EH (cell line): ENCODE results near the gene MORN5.
A peak's percentile ranks its signal among the peaks of the same experiment; 100 is the strongest.

Source experiments
- DNase-seq: peaks from one replicate; pipeline ENCODE4 v3.0.0-alpha.2; 2015; ENCODE audit warnings: low read depth

Gene MORN5

DNA sequence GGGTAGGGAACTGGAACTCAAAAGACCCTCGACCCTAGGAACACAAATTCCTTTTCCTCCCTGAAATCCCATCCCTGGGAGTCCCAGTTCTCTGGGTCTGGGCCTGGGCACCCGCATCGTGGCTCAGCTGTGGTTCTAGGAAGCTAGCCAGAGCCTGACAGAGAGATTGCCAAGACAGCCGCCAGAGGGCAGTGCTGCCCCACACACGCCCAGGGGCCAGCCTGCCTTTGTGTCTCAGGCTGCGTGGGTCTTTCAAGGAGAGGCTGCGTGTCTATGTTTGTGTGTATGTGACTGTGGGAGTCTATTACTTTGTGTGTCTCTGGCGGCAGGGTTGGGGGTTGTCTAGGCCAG is 34.6 kb upstream of the MORN5 start:
- DNase-seq: peak; percentile 80

DNA sequence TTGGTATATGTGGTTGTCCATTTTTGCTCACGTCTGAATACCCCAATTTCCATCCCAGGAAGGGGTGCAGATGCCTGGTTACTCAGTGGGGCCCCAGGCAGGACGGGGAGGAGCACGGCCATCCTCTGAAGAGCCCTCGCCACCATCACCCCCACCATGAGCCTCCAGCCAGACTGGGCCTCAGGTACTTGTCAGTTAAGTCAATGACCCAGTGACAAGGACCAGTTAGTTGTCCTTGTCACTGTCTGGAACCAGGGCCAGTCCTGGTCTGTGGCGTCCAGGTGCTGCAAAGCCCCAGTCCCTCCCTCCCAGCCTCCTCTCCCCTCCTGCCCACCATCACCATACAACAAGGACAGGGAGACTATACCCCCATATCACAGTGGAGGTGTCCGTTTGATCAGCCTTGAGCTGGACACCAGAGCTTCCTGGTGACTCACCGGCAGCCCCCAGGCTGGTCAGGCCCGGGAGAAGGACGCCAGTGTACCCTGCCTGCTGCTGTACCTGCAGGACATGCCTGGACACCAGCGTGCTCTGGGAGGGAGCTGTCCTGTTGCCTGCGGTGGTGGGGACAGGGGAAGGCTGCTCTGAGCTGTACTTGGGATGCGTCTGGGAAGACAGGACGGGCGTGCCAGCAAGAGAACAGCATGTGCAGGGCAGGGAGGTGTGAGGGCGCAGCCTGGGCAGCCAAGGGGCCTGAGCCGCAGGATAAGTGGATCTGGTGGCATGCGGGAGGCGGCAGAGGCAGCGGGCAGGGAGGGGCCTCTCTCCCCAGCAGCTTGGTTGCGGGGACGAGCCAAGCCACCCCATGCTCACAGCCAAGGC is 34.0 kb upstream of the MORN5 start:
- peak; percentile 64 for DNase-seq

DNA sequence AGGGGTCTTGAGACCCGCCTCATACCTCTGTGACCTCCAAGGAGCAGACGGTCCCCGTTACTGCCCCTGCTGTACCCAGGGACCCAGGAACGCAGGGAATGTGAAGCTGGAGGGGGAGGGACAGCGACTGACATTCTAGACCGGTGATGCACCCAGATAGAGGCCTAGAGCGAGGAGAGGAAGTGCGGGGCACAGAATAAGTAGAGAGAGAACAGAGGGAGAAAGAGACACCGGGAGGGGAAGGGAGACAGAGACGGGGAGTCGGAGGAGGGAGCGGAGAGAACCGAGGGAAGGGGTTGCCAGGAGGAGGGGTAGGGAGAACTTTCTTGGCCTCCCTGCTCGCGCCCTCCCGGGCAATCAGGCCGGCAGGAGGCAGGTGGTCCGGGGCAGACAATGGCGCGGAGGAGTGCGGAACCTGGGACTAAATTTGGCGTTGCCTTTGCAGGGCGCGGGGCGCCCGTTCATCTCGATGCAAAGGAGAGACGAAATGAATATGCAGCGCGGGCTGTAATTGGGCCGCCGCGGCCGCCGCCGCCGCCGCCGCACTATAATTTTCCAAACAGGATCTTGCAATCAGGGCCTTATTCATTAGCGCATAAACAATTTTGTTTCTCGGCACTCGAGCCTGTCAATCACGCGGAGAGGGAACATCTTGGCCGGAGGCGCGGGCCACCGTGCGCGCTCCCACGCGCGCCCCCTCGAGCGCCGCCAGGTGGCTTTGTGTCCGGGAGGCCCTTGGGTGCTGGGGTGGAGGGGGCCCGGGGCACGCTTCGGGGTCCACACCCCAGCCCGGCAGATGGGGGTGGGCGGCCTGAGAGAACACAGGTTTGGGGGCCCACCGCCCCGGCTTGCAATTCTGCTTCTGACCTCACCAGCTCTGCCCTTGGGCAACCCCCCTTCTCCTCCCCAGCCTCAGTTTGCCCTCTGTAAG is 33.1 kb upstream of the MORN5 start:
- DNase-seq: peak; percentile 86

DNA sequence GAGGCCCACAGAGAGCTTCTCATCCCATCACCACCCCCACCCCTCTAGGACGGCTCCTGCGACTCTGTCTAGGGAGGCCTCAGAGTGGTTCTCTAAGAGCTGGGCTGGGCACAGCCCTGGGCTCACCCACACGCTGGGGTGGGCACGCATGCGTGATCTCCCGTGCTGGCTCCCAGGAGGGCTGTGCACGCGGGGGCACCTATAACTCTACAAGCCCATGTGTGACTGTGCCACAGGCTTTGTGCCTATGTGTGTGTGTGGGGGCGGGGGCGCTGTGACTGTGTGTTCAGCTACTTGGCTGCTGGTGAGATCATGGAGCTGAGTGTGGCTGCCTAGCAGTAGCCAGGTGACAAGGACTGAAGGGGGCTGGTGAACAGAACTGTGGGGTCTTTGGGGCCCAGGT is 32.3 kb upstream of the MORN5 start:
- no peak for DNase-seq

DNA sequence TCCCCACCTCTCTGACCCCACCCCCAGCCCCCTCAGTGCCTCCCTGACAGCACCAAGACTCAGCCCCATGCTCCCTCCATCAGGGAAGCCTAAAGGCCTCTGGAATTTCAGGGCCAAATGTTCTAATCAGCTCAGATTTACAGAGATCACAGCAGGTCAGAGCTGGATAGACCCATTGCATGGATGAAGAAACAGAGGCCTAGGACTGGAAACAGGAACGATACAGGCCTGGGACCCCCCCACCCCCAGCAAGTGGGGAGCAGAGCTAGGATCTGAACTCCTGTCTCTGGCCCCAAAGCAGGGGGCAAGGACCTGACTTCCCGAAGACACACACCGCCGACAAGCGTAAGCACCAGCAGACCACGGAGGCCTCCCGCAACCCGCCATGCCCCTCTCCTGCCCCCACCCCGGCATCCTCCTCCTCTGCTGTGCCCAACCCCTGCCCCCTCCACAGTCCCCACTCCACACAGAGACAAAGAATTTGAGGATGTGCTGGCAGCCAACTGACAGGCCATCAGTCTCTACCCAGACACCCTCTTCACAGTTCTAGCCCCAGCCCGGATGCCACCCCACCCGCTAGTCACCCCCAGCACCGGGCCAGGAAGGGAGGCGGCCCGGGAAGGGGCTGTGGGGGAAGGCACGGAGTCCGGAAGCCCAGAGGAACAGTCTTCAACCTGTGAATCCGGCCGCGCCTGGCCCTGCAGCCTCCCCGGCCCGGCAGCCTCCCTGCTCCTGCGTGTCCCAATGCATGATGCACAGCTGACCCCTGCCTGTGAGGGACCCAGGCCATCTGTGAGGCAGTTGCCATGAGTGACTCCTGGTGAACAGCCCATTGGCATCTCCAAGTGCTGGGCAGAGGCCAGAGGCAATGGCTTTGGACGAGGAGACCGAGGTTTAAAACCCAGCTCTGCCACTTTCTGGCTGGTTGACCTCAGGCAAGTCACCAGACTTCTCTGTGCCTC is 31.4 kb upstream of the MORN5 start:
- DNase-seq: no peak

DNA sequence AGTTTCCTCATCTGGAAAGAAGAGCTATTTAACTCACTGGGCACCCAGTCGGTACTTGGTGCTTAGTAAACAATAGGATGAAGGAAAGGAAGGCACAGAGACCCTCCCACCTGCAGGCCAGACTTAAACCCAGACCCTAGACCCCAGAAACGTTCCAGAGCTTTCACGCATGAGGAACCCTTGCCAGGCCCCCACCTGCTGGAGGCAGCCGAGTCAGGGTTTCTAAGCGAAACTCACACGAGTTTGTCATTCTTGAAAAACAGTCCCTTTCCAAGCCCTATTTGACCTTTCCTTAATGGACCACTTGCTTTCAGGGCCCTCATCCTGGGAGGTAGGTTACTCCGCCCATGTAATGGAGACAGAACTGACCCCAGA is 30.8 kb upstream of the MORN5 start:
- no peak for DNase-seq

GRCh38 chr9:122129969-122130368 is 29.7 kb upstream of the MORN5 start:
- DNase-seq: no peak

- DNase-seq: no peak
Observed at GRCh38 chr9:122130837-122131236, 28.9 kb upstream of the MORN5 start.

DNA sequence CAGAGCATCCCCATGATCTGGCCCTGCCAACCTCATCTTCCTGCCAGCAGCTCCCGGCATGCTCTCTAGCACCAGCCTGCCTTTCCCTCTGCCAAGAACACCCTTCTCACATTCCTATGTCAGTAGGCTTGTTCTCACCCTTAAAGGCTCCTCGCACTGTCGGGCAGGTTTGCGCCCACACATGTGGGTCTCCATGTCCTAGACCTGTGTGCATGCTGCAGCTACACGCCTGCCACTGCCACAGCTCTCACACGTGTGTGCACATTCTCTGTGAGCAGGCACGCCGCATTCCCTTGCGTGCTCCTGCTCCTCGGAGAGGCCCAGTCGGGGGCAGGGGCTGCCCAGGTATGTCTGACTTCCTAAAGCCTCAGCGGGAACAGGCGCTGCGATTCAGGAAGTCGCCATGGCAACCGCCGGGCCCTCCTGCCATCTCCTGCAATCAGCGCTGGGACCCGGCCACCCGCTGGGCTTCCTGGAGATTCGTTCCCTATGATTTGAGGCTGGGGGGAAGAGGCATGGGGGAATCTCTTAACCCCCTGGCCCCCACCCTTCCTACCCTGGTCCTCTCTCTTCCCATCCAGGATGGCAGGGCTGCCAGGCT is 28.2 kb upstream of the MORN5 start:
- no peak for DNase-seq

GRCh38 chr9:122132539-122132938 is 27.2 kb upstream of the MORN5 start:
- no peak for DNase-seq

- DNase-seq: no peak
Observed at GRCh38 chr9:122133263-122133983, 26.3 kb upstream of the MORN5 start.

- DNase-seq: peak; percentile 19
Observed at GRCh38 chr9:122133984-122134535, 25.6 kb upstream of the MORN5 start.

DNA sequence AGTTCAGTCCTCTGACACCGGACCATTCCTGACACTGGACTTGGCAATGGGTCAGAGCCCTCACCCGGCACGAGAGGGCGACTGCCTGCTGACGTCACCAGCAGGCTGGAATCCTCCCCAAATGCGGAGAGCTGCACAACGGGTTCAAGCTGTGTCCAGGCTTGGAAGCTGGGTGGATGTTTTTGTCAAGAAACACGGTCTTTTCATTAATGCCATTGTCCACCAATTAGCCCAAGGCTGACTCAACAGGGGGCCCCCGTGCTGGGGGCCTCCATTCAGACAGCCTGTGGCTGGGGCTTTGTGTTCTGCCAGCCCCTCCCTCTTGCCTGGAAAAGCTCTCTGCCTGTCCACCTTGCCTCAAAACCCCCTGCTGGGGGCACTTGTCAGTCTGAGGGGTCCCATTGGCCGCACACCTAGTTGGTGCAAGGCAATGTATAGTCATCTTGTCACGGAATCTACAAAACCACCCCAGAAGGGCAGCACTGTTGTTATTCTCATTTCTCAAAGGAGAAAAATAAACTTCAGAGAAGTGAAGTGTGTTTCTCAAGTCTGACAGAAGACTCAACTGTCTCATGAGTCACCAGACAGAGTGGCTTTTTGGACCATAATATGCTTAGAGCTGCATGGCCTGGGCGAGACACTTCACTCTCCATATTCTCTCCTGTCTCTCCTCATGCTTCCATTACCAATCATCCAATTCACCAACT is 24.7 kb upstream of the MORN5 start:
- DNase-seq: peak; percentile 59

DNA sequence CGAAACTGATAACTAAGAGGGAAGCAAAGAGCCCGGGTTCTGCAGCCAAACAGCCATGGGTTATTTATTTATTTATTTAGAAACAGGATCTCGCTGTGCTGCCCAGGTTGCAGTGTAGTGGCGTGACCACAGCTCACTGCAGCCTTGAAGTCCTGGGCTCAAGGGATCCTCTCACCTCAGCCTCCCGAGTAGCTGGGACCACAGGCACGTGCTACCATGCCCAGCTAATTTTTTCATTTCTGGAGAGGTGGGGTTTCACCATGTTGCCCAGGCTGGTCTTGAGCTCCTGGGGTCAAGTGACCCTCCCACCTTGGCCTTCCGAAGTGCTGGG is 24.2 kb upstream of the MORN5 start:
- no peak for DNase-seq

GRCh38 chr9:122138560-122139268 is 21.0 kb upstream of the MORN5 start:
- no peak for DNase-seq

DNA sequence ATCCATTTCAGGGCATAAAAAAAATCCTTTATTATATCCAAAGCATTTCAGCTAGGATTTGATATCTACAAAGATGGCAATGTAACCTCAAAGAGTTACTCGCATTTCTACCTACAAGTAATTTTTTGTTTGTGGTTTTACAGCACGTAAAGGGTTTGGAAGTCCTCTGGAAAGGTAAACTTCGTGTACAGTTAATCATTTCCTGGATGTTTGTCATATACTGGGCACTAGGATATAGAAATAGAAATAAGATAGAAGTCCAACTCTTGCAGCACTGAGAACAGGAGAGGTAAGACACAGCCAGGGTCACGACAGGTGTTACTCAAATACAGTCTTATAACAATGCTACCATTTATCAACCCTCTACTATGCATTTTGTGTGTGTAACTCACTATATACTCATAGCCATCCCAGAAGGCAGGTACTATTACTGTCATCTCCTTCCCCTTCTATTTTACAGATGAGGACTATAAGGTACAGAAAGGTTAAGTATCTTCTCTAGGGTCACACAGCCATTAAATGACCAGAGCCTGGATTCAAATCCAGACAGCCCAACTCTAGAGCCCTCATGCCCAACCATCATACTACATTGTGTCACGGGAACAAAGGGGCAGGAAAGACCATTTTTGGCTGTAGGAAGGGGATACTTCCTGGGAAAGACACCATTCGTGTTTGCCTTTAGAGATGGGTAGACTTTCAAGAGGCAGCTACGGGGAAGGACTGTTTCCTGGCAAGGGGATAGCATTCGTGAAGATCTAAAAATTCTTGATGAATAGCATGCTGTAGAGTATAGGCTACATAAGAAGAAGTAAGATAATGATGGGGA is 19.1 kb upstream of the MORN5 start:
- DNase-seq: no peak

GRCh38 chr9:122141671-122142070 is 18.0 kb upstream of the MORN5 start:
- no peak for DNase-seq

GRCh38 chr9:122143296-122143695 is 16.4 kb upstream of the MORN5 start:
- DNase-seq: no peak
